HG03520 (cell line): Measurements from ENCODE around the gene VTCN1.
"Not testable (repeated sequence)": the region's sequence is repeated elsewhere in the genome, so short reads cannot be mapped to it uniquely, and the experiment has no call there.

Source experiments
- ATAC-seq: cut with Tn5 transposase; IDR thresholded peaks from one replicate; pipeline ENCODE4 v1.9.1; 2021; ENCODE audit warnings: mild to moderate bottlenecking, moderate library complexity; ENCODE audit not compliant: unreplicated experiment

VTCN1 gene

GRCh38 chr1:117169871-117170596 lies 40.7 kb downstream of the VTCN1 start:
- no peak for ATAC-seq

- ATAC-seq: no peak
Observed at GRCh38 chr1:117167402-117167801, 43.3 kb downstream of the VTCN1 start.

- no peak for ATAC-seq
Observed at GRCh38 chr1:117166076-117166475, 44.7 kb downstream of the VTCN1 start.

GRCh38 chr1:117164209-117164608 lies 46.5 kb downstream of the VTCN1 start:
- ATAC-seq: no peak

GRCh38 chr1:117162816-117163215 lies 47.9 kb downstream of the VTCN1 start:
- no peak for ATAC-seq

- no peak for ATAC-seq
Observed at GRCh38 chr1:117161887-117162286, 48.8 kb downstream of the VTCN1 start.

GRCh38 chr1:117151305-117151704 lies 59.4 kb downstream of the VTCN1 start:
- not testable (repeated sequence) for ATAC-seq

GRCh38 chr1:117150316-117150715 lies 60.4 kb downstream of the VTCN1 start:
- no peak for ATAC-seq

GRCh38 chr1:117147856-117148588 lies 62.7 kb downstream of the VTCN1 start:
- ATAC-seq: no peak

- ATAC-seq: no peak
Observed at GRCh38 chr1:117147341-117147831, 63.3 kb downstream of the VTCN1 start.

- no peak for ATAC-seq
Observed at GRCh38 chr1:117146575-117147340, 64.0 kb downstream of the VTCN1 start.

GRCh38 chr1:117146072-117146471 lies 64.7 kb downstream of the VTCN1 start:
- ATAC-seq: no peak

- no peak for ATAC-seq
Observed at GRCh38 chr1:117143871-117144270, 66.9 kb downstream of the VTCN1 start.

- ATAC-seq: no peak
Observed at GRCh38 chr1:117143172-117143571, 67.6 kb downstream of the VTCN1 start.

- no peak for ATAC-seq
Observed at GRCh38 chr1:117142200-117142599, 68.5 kb downstream of the VTCN1 start.

- no peak for ATAC-seq
Observed at GRCh38 chr1:117138561-117138960, 72.2 kb downstream of the VTCN1 start.

GRCh38 chr1:117138106-117138505 lies 72.6 kb downstream of the VTCN1 start:
- ATAC-seq: no peak

- no peak for ATAC-seq
Observed at GRCh38 chr1:117137281-117137855, 73.4 kb downstream of the VTCN1 start.

GRCh38 chr1:117136749-117137148 lies 74.0 kb downstream of the VTCN1 start:
- ATAC-seq: no peak

- ATAC-seq: no peak
Observed at GRCh38 chr1:117135329-117135728, 75.4 kb downstream of the VTCN1 start.

GRCh38 chr1:117130526-117130925 lies 80.2 kb downstream of the VTCN1 start:
- ATAC-seq: no peak
